ENCODE measurements around the gene FAM171A1.

FAM171A1 gene

GRCh38 chr10:15373199-15373598 lies 2.1 kb upstream of the FAM171A1 start:
- no peak for DNase-seq

- no peak for DNase-seq
These were observed 755 bp downstream of the FAM171A1 start for GRCh38 chr10:15370212-15370855.

- no peak for DNase-seq
These were observed 1.6 kb downstream of the FAM171A1 start for GRCh38 chr10:15369256-15370211.

- DNase-seq: no peak
These were observed 2.8 kb downstream of the FAM171A1 start for GRCh38 chr10:15368101-15368855.

GRCh38 chr10:15367296-15368085 lies 3.6 kb downstream of the FAM171A1 start:
- DNase-seq: no peak

GRCh38 chr10:15365692-15366091 lies 5.4 kb downstream of the FAM171A1 start:
- no peak for DNase-seq

- DNase-seq: no peak
These were observed 7.1 kb downstream of the FAM171A1 start for GRCh38 chr10:15364001-15364400.

GRCh38 chr10:15363031-15363430 lies 8.1 kb downstream of the FAM171A1 start:
- DNase-seq: no peak

GRCh38 chr10:15361131-15361530 lies 10.0 kb downstream of the FAM171A1 start:
- no peak for DNase-seq

GRCh38 chr10:15360566-15360965 lies 10.5 kb downstream of the FAM171A1 start:
- no peak for DNase-seq

GRCh38 chr10:15353471-15354017 lies 17.5 kb downstream of the FAM171A1 start:
- DNase-seq: no peak

- DNase-seq: no peak
These were observed 18.3 kb downstream of the FAM171A1 start for GRCh38 chr10:15352836-15353235.

- no peak for DNase-seq
These were observed 18.9 kb downstream of the FAM171A1 start for GRCh38 chr10:15352201-15352600.

GRCh38 chr10:15351099-15351820 lies 19.8 kb downstream of the FAM171A1 start:
- no peak for DNase-seq

- no peak for DNase-seq
These were observed 22.0 kb downstream of the FAM171A1 start for GRCh38 chr10:15349112-15349511.

GRCh38 chr10:15348579-15348978 lies 22.5 kb downstream of the FAM171A1 start:
- peak; percentile 22 for DNase-seq

GRCh38 chr10:15347150-15347549 lies 23.9 kb downstream of the FAM171A1 start:
- DNase-seq: no peak

- no peak for DNase-seq
These were observed 24.5 kb downstream of the FAM171A1 start for GRCh38 chr10:15346440-15347141.

GRCh38 chr10:15345450-15345849 lies 25.6 kb downstream of the FAM171A1 start:
- no peak for DNase-seq

GRCh38 chr10:15344876-15345285 lies 26.2 kb downstream of the FAM171A1 start:
- peak; percentile 77 for DNase-seq
